ENCODE data around the gene WNT5A.

- TF ChIP-seq CTCF (IDR thresholded peaks at IDR 0.05) (no peak), POLR2A (IDR thresholded peaks at IDR 0.05) (no peak), POLR2AphosphoS5 (IDR thresholded peaks at IDR 0.05) (no peak)
Measured at GRCh38 chr3:55471084-55471483, 16.0 kb downstream of the WNT5A start.
